Measurements from ENCODE around the gene SPATA16.

DNA sequence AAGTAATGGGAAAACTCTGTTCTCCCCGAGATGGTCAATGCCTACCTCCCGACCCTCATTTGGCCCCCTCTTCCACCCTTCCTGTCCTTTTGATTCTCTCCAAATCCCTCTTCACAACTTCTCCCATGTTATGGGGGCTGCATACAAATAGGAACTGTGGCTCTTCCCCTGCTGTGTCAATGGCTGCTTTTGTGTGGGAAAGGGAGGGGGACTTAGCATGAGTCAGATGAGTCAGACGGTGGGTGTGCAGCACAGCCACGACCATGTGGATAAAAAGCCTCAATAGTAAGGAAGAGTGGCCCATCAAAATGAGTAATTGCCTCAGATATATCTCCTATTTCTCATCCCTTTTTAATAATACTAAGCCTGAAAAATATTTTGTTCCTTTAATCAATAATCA is 31.9 kb downstream of the SPATA16 start:
- TF ChIP-seq POLR2AphosphoS5 (IDR thresholded peaks at IDR 0.05) (no peak), POLR2A (IDR thresholded peaks at IDR 0.05) (no peak)
- TF ChIP-seq, protein P1, sequence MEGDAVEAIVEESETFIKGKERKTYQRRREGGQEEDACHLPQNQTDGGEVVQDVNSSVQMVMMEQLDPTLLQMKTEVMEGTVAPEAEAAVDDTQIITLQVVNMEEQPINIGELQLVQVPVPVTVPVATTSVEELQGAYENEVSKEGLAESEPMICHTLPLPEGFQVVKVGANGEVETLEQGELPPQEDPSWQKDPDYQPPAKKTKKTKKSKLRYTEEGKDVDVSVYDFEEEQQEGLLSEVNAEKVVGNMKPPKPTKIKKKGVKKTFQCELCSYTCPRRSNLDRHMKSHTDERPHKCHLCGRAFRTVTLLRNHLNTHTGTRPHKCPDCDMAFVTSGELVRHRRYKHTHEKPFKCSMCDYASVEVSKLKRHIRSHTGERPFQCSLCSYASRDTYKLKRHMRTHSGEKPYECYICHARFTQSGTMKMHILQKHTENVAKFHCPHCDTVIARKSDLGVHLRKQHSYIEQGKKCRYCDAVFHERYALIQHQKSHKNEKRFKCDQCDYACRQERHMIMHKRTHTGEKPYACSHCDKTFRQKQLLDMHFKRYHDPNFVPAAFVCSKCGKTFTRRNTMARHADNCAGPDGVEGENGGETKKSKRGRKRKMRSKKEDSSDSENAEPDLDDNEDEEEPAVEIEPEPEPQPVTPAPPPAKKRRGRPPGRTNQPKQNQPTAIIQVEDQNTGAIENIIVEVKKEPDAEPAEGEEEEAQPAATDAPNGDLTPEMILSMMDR (IDR thresholded peaks at IDR 0.05), result no peak

Data from suprapubic skin (tissue), 4 donors.